Measurements from ENCODE around the gene FAM171A1. TPM values are rescaled to one million over a fixed set of nuclear protein-coding genes. Genes with fewer than 3 reads are reported as not detected.

The FAM171A1 gene
- total RNA-seq, 2 experiments from 2014 or later: 4.2 to 5.1 TPM

DNA sequence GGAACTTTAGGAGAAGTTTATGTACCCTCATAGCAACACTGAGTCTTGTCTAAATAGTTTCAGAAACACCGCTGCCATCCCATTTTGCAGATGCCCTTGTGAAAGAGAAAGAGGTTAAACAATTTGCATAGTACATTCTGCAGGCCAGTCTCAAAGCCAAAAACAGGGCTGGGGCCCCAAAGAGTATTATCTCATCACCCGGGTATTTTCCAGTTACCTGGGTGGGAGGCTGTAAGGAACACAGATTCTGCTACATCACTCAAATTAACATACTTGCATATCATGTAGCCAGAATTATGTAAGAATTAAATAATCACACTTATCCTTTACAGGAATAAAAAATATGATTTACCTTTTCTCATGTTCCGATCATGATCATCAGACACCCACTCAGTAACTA is 3.1 kb upstream of the FAM171A1 start:
- no peak overlapping the region for H3K27ac Mint-ChIP-seq
- ChIA-PET CTCF (no interaction called here), POLR2A (no interaction called here)
- H3K27me3 Mint-ChIP-seq: peaks cover 42% of the 10 kb centered on the region
- no peak overlapping the region for H3K4me3 Mint-ChIP-seq
- ATAC-seq (no peak), DNase-seq (no peak)
- intact Hi-C loops (cut with micrococcal nuclease): no loop called here
- peaks cover 9% of the 10 kb centered on the region for H3K4me1 Mint-ChIP-seq (ENCODE audit: low read depth)
- TF ChIP-seq CTCF (IDR thresholded peaks at IDR 0.05): no peak
- no peaks in the 10 kb centered on the region for H3K36me3 Mint-ChIP-seq (ENCODE audit: low read depth)
- H3K9me3 Mint-ChIP-seq: no peaks in the 10 kb centered on the region

GRCh38 chr10:15373199-15373598 is 2.1 kb upstream of the FAM171A1 start:
- ATAC-seq: no peak
- ChIA-PET CTCF (no interaction called here), POLR2A (interaction anchor here (0.9 kb wide), 1 partner anchor 120 kb away, joined by 3 read pairs; no protein-coding TSS in a partner anchor)
- DNase-seq: no peak
- Mint-ChIP-seq H3K27me3 (peaks cover 46% of the 10 kb centered on the region), H3K4me1 (ENCODE audit: low read depth) (peaks cover 9% of the 10 kb centered on the region), H3K9me3 (no peaks in the 10 kb centered on the region), H3K36me3 (ENCODE audit: low read depth) (no peaks in the 10 kb centered on the region), H3K27ac (no peak overlapping the region), H3K4me3 (no peak overlapping the region)
- intact Hi-C loops (cut with micrococcal nuclease): no loop called here
- TF ChIP-seq CTCF (IDR thresholded peaks at IDR 0.05): no peak

GRCh38 chr10:15370212-15370855 is 755 bp downstream of the FAM171A1 start:
- DNase-seq (peak; percentile 23), ATAC-seq (peak; percentile 19)
- H3K4me1 Mint-ChIP-seq (ENCODE audit: low read depth): peaks cover 9% of the 10 kb centered on the region
- peaks cover 48% of the 10 kb centered on the region for H3K27me3 Mint-ChIP-seq
- H3K4me3 Mint-ChIP-seq: peak overlapping the region; percentile 73
- no peaks in the 10 kb centered on the region for H3K9me3 Mint-ChIP-seq
- ChIA-PET CTCF (interaction anchor here (0.6 to 1.4 kb wide), 5 partner anchors 10 to 198 kb away, joined by 3 to 4 read pairs (median 3); no protein-coding TSS in a partner anchor), POLR2A (no interaction called here)
- intact Hi-C loops (cut with micrococcal nuclease): loop anchor here (2.0 kb wide), 1 partner anchor 162 kb away; no protein-coding TSS in a partner anchor
- no peaks in the 10 kb centered on the region for H3K36me3 Mint-ChIP-seq (ENCODE audit: low read depth)
- no peak for TF ChIP-seq CTCF (IDR thresholded peaks at IDR 0.05)
- peak overlapping the region; percentile 68 for H3K27ac Mint-ChIP-seq

DNA sequence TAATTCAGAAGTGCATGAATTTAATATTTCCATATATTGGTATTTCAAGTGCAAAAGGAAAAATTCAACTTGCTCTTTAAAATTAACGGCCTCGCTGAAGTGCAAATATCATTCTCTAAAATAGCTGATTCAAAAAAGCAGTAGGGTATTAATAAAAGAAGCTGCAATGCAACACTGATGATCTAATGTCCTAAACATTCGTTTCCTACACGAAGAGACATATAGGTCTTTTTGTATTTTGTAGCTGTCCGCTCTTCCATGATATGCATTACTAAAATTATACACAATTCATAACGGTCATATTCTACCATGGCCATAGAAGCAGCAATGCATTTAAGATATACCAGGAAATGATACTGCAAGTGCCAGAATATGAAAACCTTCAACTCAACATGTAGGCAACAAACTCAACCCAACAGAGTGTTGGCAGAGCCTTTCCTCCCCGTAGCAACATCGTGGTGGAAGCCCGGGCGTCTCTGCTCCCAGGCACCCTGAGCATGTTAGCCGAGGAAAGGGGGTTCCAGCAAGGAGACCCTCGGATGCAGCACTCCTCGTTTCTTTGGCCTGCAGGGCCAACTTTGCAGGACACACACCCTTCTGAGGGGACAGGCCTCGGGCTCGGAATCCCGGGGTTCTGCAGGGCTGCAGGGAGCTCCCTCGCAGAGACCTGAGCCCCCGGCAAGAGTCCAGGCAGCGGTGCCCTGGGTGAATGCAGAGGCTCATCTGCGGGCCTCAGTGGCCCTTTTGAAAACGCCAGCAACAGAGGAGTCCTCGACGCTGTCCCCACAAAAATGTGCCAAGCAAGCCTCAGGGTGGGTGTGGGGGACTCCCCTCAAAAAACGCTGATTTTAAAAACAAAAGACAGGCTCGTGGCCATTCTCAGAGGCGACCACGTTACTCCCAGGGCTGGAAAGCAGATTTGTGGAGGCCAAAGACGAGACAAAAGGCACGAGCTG is 1.6 kb downstream of the FAM171A1 start:
- no peak for TF ChIP-seq CTCF (IDR thresholded peaks at IDR 0.05)
- Mint-ChIP-seq H3K4me1 (ENCODE audit: low read depth) (peaks cover 9% of the 10 kb centered on the region), H3K27ac (peak overlapping the region; percentile 68), H3K4me3 (peak overlapping the region; percentile 73), H3K9me3 (no peaks in the 10 kb centered on the region), H3K27me3 (peaks cover 49% of the 10 kb centered on the region), H3K36me3 (ENCODE audit: low read depth) (no peaks in the 10 kb centered on the region)
- ChIA-PET POLR2A (no interaction called here), CTCF (interaction anchor here (1.2 kb wide), 1 partner anchor 9 kb away, joined by 4 read pairs; no protein-coding TSS in a partner anchor)
- intact Hi-C loops (cut with micrococcal nuclease): loop anchor here (2.0 kb wide), 1 partner anchor 161 kb away; no protein-coding TSS in a partner anchor
- ATAC-seq: no peak
- DNase-seq: no peak

Data from activated CD8-positive, alpha-beta T cell treated with anti-CD3 and anti-CD28 coated beads for 36 hours (primary cell).